Cardiac muscle cell (in vitro differentiated cells and primary cell): ENCODE measurements around the gene CRYGN. TPM values are rescaled to one million over a fixed set of nuclear protein-coding genes. Genes with fewer than 3 reads are reported as not detected.

Experiments used
- DNase-seq, 2 donors: peaks; one replicate each; pipeline versions ENCODE4 v3.0.0 to v3.0.0-alpha.2; 2010 to 2017; ENCODE audit warnings: low read depth in 1 of 2, low spot score in 1 of 2
- H3K27ac ChIP-seq: fragments of 200-600 bp; sonication (generic); 2 replicates; pipeline ENCODE4 v1.5.1; 2016
- H3K27me3 ChIP-seq: fragments of 200-600 bp; sonication (generic); 2 replicates; pipeline ENCODE4 v1.6.0; 2016; ENCODE audit warnings: control low read depth
- H3K36me3 ChIP-seq: fragments of 200-600 bp; sonication (generic); 2 replicates; pipeline ENCODE4 v1.5.1; 2016; ENCODE audit warnings: control low read depth
- H3K4me1 ChIP-seq: fragments of 200-600 bp; sonication (generic); 2 replicates; pipeline ENCODE4 v1.8.1; 2017; ENCODE audit warnings: low read depth, mild to moderate bottlenecking, mixed run types
- H3K4me3 ChIP-seq: fragments of 200-600 bp; sonication (generic); 2 replicates; pipeline ENCODE4 v1.5.1; 2016; ENCODE audit warnings: mild to moderate bottlenecking
- H3K9me3 ChIP-seq: fragments of 200-600 bp; sonication (generic); 2 replicates; pipeline ENCODE4 v1.5.1; 2017; ENCODE audit warnings: low read depth, mild to moderate bottlenecking, control low read depth
- CTCF ChIP-seq: IDR thresholded peaks from 2 replicates; pipeline ENCODE4 v1.5.1; 2012; ENCODE audit warnings: low read depth, mild to moderate bottlenecking, low read length
- polyA plus RNA-seq: library from polyadenylated mRNA; unstranded; fragments of >200 nt; fragmentation: Nextera tagmentation; extraction: Ambion mirVana; gene quantifications from 2 replicates; pipeline ENCODE4 v1.2.1, GENCODE V29; 2016
- total RNA-seq: library from RNA; depleted of rRNA; stranded (reverse); fragments of >200 nt; gene quantifications from 2 replicates; pipeline ENCODE4 v1.2.3, GENCODE V29; 2016

CRYGN gene
- total and polyA plus RNA-seq, 2 experiments from 2014 or later = 0.46 to 1.0 TPM

GRCh38 chr7:151399906-151400305, 40.0 kb downstream of the CRYGN start:
- TF ChIP-seq CTCF = no peak
- Histone ChIP-seq H3K27me3 (no peaks in the 10 kb centered on the region), H3K9me3 (no peaks in the 10 kb centered on the region), H3K27ac (no peak overlapping the region), H3K36me3 (peaks cover 8% of the 10 kb centered on the region), H3K4me1 (no peaks in the 10 kb centered on the region), H3K4me3 (no peak overlapping the region)
- DNase-seq = no peak

DNA sequence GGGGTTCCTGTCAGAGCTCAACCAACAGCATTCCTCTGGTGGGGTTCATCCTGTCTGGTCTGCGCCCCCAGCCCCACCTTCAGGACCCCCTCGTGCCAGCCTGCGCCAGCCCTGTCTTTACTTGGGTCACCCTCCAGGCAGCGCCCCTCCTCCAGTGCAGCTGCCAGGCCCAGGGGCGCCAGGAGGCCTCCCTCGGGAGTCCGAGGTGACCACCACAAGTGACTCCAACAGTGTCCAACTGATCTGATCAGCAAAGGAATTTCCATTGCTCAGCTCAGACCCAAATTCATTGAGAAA, 40.7 kb downstream of the CRYGN start:
- no peaks in the 10 kb centered on the region for H3K4me1 ChIP-seq
- DNase-seq = no peak
- H3K9me3 ChIP-seq = no peaks in the 10 kb centered on the region
- H3K27me3 ChIP-seq = no peaks in the 10 kb centered on the region
- H3K4me3 ChIP-seq = no peak overlapping the region
- peaks cover 8% of the 10 kb centered on the region for H3K36me3 ChIP-seq
- TF ChIP-seq CTCF = no peak
- peak overlapping the region; percentile 23 for H3K27ac ChIP-seq

DNA sequence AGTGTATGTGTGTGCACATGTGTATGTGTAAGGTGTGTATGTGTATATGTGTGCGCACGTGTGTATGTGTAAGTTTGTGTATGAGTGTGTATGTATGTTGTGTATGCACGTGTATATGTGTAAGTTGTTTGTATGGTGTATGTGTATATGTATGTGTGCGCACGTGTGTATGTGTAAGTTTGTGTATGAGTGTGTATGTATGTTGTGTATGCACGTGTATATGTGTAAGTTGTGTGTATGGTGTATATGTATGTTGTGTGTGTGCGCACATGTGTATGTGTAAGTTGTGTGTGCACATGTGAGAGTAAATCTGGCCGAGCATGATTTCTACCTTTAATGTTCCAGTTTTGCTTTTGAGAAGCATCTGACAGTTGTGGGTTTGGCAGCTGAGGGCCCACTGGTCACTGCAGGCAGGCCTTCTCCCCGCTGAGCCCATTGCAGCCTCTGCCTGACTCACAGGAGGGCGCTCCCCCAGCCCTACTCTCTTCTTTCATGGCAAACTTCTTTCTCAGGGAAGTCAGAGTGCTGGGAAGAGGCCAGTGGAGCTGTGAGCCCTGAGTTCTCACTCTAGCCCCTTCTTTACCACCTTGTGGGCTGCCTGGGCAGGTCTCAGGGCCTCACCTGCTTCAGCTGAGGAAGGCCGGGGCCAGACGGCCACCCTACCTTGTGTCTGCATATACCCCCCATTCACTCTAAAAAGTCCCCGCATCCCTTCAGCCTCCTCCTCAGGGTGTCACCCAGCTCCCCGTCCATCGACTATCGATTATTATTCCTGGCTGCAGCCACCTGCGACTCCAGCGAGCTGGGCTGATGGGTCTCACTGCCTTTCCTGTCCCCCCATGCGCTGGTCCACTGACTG, 41.3 kb downstream of the CRYGN start:
- H3K9me3 ChIP-seq = no peaks in the 10 kb centered on the region
- peak overlapping the region; percentile 23 for H3K27ac ChIP-seq
- H3K4me1 ChIP-seq = no peaks in the 10 kb centered on the region
- H3K36me3 ChIP-seq = peaks cover 8% of the 10 kb centered on the region
- H3K27me3 ChIP-seq = no peaks in the 10 kb centered on the region
- no peak overlapping the region for H3K4me3 ChIP-seq
- no peak for DNase-seq
- no peak for TF ChIP-seq CTCF

GRCh38 chr7:151397026-151397425, 42.9 kb downstream of the CRYGN start:
- no peak for DNase-seq
- H3K27ac ChIP-seq = no peak overlapping the region
- H3K27me3 ChIP-seq = no peaks in the 10 kb centered on the region
- H3K9me3 ChIP-seq = no peaks in the 10 kb centered on the region
- no peak for TF ChIP-seq CTCF
- peaks cover 8% of the 10 kb centered on the region for H3K36me3 ChIP-seq
- H3K4me1 ChIP-seq = no peaks in the 10 kb centered on the region
- H3K4me3 ChIP-seq = no peak overlapping the region

- no peaks in the 10 kb centered on the region for H3K9me3 ChIP-seq
- DNase-seq = no peak
- TF ChIP-seq CTCF = no peak
- no peak overlapping the region for H3K27ac ChIP-seq
- no peak overlapping the region for H3K4me3 ChIP-seq
- no peaks in the 10 kb centered on the region for H3K4me1 ChIP-seq
- H3K36me3 ChIP-seq = peaks cover 8% of the 10 kb centered on the region
- H3K27me3 ChIP-seq = no peaks in the 10 kb centered on the region
Observed at GRCh38 chr7:151396328-151396970, 43.5 kb downstream of the CRYGN start.
